Immature natural killer cell (primary cell): ENCODE data around the gene TTC19. TPM values are rescaled to one million over a fixed set of nuclear protein-coding genes. Genes with fewer than 3 reads are reported as not detected.

ENCODE experiments used
- DNase-seq, 3 donors: peaks; one replicate each; pipeline ENCODE4 v3.0.0; 2022; ENCODE audit warnings: mixed read lengths in 1 of 3
- H3K27ac Mint-ChIP-seq, 6 donors: one replicate each; pipeline ENCODE4 v1.8.0; 2020; ENCODE audit warnings: mixed read lengths in 6 of 6, mild to moderate bottlenecking in 5 of 6, inconsistent platforms in 4 of 6, moderate library complexity in 3 of 6
- H3K27me3 Mint-ChIP-seq, 3 donors: one replicate each; pipeline ENCODE4 v1.8.0; 2020 to 2021; ENCODE audit warnings: low read depth in 3 of 3, mild to moderate bottlenecking in 3 of 3, mixed read lengths in 3 of 3, moderate library complexity in 3 of 3, inconsistent platforms in 1 of 3
- H3K36me3 Mint-ChIP-seq, 3 donors: one replicate each; pipeline ENCODE4 v1.8.0; 2020; ENCODE audit warnings: mixed read lengths in 3 of 3, inconsistent platforms in 2 of 3, mild to moderate bottlenecking in 2 of 3
- H3K4me1 Mint-ChIP-seq, 2 donors: one replicate each; pipeline ENCODE4 v1.8.0; 2020; ENCODE audit warnings: inconsistent platforms in 2 of 2, mild to moderate bottlenecking in 2 of 2, mixed read lengths in 2 of 2, moderate library complexity in 1 of 2
- H3K4me3 Mint-ChIP-seq, 5 donors: one replicate each; pipeline ENCODE4 v1.8.0; 2020; ENCODE audit warnings: mild to moderate bottlenecking in 5 of 5, mixed read lengths in 5 of 5, inconsistent platforms in 3 of 5, moderate library complexity in 3 of 5
- H3K9me3 Mint-ChIP-seq, 6 donors: one replicate each; pipeline ENCODE4 v1.8.0; 2020; ENCODE audit warnings: mild to moderate bottlenecking in 6 of 6, mixed read lengths in 6 of 6, inconsistent platforms in 4 of 6, moderate library complexity in 3 of 6
- polyA plus RNA-seq, 3 donors: library from polyadenylated mRNA; unstranded; fragments of 300-500 nt; fragmentation: Illumina TruSeq; gene quantifications; one replicate each; pipeline ENCODE4 v1.2.3, GENCODE V29; 2021

TTC19 gene
- polyA plus RNA-seq, 3 donors from 2014 or later = 37.1 to 64.6 (median 38.1) TPM

DNA sequence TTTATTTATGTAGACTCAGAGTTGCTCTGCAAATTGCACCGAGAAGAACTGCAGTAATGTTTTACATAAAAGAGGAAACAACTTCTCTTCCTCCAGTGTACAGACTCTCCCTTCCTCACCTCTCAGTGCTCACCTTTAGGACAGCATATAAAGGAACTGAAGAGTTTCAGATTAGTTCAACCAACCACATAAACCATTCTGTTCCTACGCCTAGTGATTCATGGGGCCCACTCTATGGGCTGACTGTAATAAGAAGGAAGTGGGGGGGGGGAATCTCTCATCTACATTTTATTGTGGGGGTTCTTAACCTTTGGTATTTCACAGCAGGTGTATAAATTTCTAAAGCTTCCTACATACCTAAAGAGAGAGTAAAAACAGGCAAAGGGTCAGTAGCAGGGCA, 18.4 kb upstream of the TTC19 start:
- no peaks in the 10 kb centered on the region for H3K4me1 Mint-ChIP-seq
- H3K4me3 Mint-ChIP-seq = no peak overlapping the region
- peaks cover 0 to 4% (median 2%) of the 10 kb centered on the region in 3 donors for H3K27me3 Mint-ChIP-seq
- DNase-seq = no peak
- peaks cover 16 to 52% (median 32%) of the 10 kb centered on the region in 3 donors for H3K36me3 Mint-ChIP-seq
- H3K9me3 Mint-ChIP-seq = no peaks in the 10 kb centered on the region
- H3K27ac Mint-ChIP-seq = peak overlapping the region in 1 of 6 donors; percentile 29

DNA sequence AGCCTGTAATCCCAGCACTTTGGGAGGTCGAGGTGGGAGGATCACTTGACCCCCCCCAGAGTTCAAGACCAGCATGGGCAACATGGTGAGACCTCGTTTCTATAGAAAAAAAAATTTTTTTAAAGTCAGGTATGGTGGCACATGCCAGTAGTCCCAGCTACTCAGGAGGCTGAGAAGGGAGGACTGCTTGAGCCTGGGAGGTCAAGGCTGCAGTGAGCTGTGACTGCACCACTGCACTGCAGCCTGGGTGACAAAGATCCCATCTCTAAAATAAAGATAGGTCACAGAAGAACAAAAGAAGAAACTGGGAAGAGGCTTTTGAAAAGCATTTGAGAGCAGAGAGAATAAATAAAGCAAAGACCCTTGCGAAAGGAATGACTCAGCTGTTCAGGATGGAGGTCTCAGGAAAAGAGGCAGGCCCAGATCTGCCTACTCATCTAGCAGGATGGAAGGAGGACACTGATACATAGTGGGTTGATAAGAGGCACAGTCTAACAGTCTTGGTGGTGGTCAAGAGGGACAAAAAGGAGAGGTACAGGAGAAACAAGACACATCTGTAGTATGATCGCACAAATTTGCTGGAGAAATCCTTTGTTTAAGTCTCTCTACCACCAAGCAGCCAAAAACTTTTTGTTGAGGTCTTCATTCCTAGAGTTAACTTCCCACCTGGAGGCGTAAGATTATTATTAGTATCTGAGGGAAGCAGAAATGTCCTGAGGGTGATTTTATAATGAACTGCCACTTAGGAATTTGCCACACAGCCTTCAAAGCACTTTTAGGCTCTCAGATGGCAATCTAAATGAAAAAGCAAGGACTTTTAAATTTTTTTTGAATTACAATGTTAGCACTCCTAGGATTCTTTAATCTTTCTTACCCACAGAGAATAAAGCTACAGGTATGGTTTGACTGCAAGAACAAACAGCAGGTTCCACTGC, 17.7 kb upstream of the TTC19 start:
- Mint-ChIP-seq H3K9me3 (no peaks in the 10 kb centered on the region), H3K27me3 (peaks cover 0 to 4% (median 2%) of the 10 kb centered on the region in 3 donors), H3K4me3 (no peak overlapping the region), H3K27ac (peak overlapping the region in 3 of 6 donors; percentile 27 to 64 (median 59)), H3K36me3 (peaks cover 21 to 55% (median 29%) of the 10 kb centered on the region in 3 donors), H3K4me1 (no peaks in the 10 kb centered on the region)
- no peak for DNase-seq

DNA sequence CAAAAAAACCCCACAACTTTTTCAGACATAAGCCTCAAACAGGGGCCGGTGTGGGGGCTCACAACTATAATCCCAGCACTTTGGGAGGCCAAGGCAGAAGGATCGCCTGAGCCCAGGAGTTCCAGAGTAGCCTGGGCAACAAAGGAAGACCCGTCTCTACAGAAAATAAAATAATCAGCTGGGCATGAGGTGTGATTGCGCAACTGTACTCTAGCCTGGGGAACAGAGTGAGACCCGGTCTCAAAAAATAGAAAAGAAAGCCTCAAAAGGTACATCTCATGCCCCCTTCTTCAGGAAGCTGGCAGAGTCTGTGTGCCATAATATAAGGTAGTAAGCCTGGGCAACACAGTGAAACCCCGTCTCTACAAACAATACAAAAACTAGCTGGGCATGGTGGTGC, 3.3 kb upstream of the TTC19 start:
- H3K4me3 Mint-ChIP-seq = no peak overlapping the region
- H3K9me3 Mint-ChIP-seq = no peaks in the 10 kb centered on the region
- DNase-seq = no peak
- H3K27me3 Mint-ChIP-seq = peaks cover 2 to 18% (median 5%) of the 10 kb centered on the region in 3 donors
- H3K4me1 Mint-ChIP-seq = peaks cover 23 to 25% of the 10 kb centered on the region in 2 donors
- peaks cover 0 to 6% (median 1%) of the 10 kb centered on the region in 3 donors for H3K36me3 Mint-ChIP-seq
- H3K27ac Mint-ChIP-seq = no peak overlapping the region

DNA sequence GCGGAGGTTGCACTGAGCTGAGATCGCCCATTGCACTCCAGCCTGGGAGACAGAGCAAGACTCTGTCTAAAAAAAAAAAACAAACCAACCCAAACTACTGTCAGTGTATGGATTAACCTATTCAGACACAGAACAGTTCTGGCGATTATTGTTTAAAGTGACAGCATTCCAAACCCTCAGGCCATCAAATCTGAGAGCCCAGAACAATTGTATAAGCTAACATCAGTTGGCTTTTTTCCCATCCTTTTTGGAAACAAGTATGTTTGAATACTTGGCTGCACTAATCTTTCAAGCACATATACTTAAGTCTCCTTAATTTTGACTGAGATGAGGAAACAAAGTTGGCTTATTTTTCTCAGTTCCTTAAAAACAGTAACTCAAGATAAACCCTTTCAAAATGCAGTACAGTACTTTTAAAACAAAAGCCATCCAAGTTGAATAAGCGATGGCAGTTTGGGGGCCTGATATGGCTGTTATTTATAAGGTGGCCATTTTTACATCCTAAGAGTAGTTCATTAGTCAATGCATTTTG, 1.5 kb upstream of the TTC19 start:
- Mint-ChIP-seq H3K27me3 (peaks cover 2 to 16% (median 5%) of the 10 kb centered on the region in 3 donors), H3K9me3 (no peaks in the 10 kb centered on the region), H3K4me1 (peaks cover 33 to 35% of the 10 kb centered on the region in 2 donors), H3K36me3 (peaks cover 0 to 16% (median 0%) of the 10 kb centered on the region in 3 donors), H3K27ac (peak overlapping the region; percentile 97 to 99 (median 98)), H3K4me3 (peak overlapping the region in 4 of 5 donors; percentile 92 to 97 (median 96))
- no peak for DNase-seq

DNA sequence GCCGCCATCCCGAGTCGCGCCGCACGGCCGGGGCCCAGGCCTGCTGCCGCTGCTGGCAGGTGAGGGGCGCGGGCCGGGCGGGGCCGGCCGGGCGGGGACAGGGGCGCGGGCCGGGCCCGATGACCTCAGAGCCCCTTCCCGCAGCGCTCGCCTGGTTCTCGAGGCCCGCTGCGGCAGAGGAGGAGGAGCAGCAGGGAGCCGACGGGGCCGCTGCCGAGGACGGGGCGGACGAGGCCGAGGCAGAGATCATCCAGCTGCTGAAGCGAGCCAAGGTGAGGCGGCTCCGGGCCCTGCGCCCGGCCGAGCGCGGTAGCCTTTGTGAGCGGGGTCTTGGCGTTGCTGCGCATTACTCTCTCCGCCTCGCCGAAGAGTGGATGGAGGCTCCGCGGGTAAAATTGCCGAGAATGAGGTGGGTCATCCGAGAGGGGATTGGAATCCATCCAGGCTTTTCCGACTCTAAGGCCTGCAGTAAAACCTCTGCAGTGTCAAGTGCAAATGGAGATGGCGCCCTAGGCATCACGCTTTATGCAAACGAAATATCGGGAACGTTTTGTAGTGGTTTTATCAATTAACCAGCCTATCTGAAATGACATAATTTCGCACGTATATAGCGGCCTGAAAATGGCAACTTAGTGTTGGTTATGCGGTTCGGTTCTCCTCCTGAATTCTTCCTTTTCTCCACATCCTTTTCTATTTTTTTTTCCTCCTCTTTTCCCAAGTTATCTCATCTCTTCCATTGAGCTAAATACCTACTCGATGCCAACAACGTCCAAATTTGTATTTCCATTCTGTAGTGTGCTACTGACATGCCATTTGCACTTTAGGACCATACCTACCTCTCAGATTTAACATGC, 577 bp downstream of the TTC19 start:
- Mint-ChIP-seq H3K36me3 (peaks cover 3 to 25% (median 5%) of the 10 kb centered on the region in 3 donors), H3K27ac (peak overlapping the region; percentile 92 to 98 (median 94)), H3K9me3 (no peaks in the 10 kb centered on the region), H3K4me1 (peaks cover 33 to 35% of the 10 kb centered on the region in 2 donors), H3K27me3 (peaks cover 2 to 18% (median 5%) of the 10 kb centered on the region in 3 donors), H3K4me3 (peak overlapping the region; percentile 85 to 91 (median 88))
- DNase-seq = no peak

DNA sequence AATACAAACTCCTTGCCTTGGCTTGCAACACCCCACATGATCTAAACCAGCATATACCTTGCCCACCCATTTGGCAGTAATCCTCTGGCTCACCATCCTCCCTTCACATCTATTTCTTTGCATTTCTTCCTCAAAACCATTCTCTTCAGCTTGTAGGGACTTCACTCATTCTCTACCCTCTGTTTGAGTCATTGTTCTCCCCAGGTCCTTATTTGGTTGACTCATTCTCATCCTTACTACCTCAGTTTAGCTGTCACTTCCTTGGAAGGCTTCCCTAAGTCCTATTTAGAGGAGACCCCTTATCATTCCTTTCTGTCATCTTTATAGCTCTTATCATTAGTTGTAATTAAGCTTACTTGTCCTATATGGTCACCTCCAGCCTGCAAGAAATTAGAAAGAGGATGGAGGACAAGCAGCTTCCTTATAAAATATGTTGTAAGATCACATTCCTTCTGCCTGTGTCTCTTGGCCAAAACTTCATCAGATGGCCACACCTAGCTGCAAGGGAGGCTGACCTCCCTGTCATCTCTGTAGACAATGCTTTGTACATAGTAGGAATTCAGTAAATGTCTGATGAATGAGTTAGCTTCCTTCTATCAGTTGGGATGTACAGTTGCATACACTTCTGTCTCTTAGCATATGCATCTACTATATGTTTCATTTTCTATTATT, 1.7 kb downstream of the TTC19 start:
- H3K36me3 Mint-ChIP-seq = peaks cover 3 to 30% (median 5%) of the 10 kb centered on the region in 3 donors
- H3K4me3 Mint-ChIP-seq = peak overlapping the region; percentile 85 to 91 (median 88)
- no peak for DNase-seq
- peaks cover 33 to 35% of the 10 kb centered on the region in 2 donors for H3K4me1 Mint-ChIP-seq
- no peaks in the 10 kb centered on the region for H3K9me3 Mint-ChIP-seq
- H3K27me3 Mint-ChIP-seq = peaks cover 2 to 18% (median 5%) of the 10 kb centered on the region in 3 donors
- peak overlapping the region; percentile 92 to 98 (median 94) for H3K27ac Mint-ChIP-seq

DNA sequence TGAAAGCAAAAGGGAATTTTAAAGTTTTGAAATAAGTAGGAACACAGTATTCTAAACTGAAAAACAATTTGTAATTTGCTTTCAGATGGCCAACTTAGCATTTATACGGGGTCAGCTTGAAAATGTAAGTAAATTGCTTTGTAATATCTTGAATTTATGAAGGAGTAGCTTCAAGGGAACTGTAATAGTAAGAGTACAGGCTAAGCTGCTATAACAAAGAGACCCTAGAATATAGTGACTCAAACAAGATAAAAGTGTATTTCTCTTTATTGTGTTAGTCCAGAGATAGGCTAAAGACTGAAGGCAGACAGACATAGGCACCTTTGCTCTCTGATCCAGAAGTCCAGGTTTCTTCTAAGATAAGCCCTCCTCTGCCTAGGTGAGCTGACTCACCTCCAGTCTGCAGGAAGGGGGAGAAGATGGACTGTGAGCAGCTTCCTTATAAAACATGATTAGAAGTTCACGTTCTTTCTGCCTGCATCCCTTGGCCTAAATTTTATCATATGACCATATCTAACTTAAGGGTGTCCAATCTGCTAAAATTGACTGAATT, 3.2 kb downstream of the TTC19 start:
- peaks cover 5 to 18% (median 5%) of the 10 kb centered on the region in 3 donors for H3K27me3 Mint-ChIP-seq
- no peaks in the 10 kb centered on the region for H3K9me3 Mint-ChIP-seq
- no peak overlapping the region for H3K27ac Mint-ChIP-seq
- H3K4me1 Mint-ChIP-seq = peaks cover 29 to 35% of the 10 kb centered on the region in 2 donors
- no peak overlapping the region for H3K4me3 Mint-ChIP-seq
- no peak for DNase-seq
- peaks cover 3 to 43% (median 9%) of the 10 kb centered on the region in 3 donors for H3K36me3 Mint-ChIP-seq

DNA sequence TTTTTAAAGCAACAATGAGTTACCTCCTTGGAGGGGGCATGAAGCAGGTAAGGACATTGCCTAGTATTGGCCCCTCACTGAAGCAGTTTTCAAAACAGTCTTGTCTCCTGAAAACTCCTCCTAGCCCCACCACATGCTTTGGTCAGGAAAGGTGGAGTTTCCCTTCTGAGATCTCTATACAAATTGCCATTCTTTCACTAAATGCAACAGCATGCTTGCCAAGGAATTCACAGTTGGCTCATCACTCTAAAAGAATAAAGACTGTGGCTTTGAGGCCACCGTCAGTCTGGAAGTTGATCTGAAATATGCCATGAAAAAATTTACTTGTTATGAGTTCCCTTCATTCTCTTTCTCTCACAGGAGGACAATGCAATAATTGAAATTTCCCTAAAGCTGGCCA, 4.2 kb downstream of the TTC19 start:
- H3K4me1 Mint-ChIP-seq = peaks cover 28 to 29% of the 10 kb centered on the region in 2 donors
- peaks cover 5 to 12% (median 5%) of the 10 kb centered on the region in 3 donors for H3K27me3 Mint-ChIP-seq
- H3K9me3 Mint-ChIP-seq = no peaks in the 10 kb centered on the region
- H3K4me3 Mint-ChIP-seq = no peak overlapping the region
- H3K36me3 Mint-ChIP-seq = peaks cover 13 to 53% (median 20%) of the 10 kb centered on the region in 3 donors
- no peak for DNase-seq
- peak overlapping the region in 1 of 6 donors; percentile 63 for H3K27ac Mint-ChIP-seq

DNA sequence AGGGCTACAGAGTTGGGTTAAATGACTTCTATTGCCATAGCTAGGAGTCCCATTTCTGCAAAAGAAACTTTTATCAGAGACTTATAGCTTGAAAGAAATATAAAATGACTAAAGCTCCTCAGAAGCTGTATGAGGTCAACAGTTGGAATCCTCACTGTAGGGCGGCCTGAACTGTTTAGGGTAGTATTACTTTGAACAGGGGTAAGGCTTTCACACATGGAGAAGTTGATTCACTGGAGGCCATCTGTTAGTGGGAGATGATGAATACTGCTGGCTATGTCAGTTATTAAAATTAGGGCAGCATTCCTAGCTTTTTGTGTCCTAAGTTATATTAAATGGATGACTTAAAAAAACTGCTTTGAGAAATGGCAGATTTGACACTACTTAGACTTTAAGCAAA, 6.0 kb downstream of the TTC19 start:
- DNase-seq = no peak
- Mint-ChIP-seq H3K4me3 (no peak overlapping the region), H3K27ac (no peak overlapping the region), H3K4me1 (peaks cover 16 to 18% of the 10 kb centered on the region in 2 donors), H3K27me3 (peaks cover 0 to 5% (median 3%) of the 10 kb centered on the region in 3 donors), H3K36me3 (peaks cover 16 to 55% (median 23%) of the 10 kb centered on the region in 3 donors), H3K9me3 (no peaks in the 10 kb centered on the region)

DNA sequence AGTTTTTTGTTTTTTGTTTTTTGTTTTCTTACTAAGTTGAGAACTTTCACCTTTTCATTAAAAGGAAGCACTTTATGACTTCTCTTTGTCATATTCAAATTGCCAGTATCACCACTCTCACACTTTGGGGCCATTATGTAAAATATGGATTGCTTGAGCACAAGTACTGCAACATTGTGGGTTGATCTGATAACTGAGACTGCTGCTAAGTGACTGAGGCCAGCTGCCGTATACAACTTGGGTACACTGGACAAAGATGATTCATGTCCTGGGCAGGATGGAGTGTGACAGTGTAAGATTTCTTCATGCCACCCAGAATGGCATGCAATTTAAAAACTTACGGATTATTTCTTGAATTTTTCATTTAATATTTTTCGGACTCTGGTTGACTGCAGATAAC, 7.8 kb downstream of the TTC19 start:
- no peak overlapping the region for H3K4me3 Mint-ChIP-seq
- peak overlapping the region in 2 of 6 donors; percentile 4 to 41 for H3K27ac Mint-ChIP-seq
- peaks cover 16 to 53% (median 23%) of the 10 kb centered on the region in 3 donors for H3K36me3 Mint-ChIP-seq
- peaks cover 0 to 2% of the 10 kb centered on the region in 2 donors for H3K4me1 Mint-ChIP-seq
- H3K9me3 Mint-ChIP-seq = no peaks in the 10 kb centered on the region
- peaks cover 0 to 6% (median 6%) of the 10 kb centered on the region in 3 donors for H3K27me3 Mint-ChIP-seq
- no peak for DNase-seq

DNA sequence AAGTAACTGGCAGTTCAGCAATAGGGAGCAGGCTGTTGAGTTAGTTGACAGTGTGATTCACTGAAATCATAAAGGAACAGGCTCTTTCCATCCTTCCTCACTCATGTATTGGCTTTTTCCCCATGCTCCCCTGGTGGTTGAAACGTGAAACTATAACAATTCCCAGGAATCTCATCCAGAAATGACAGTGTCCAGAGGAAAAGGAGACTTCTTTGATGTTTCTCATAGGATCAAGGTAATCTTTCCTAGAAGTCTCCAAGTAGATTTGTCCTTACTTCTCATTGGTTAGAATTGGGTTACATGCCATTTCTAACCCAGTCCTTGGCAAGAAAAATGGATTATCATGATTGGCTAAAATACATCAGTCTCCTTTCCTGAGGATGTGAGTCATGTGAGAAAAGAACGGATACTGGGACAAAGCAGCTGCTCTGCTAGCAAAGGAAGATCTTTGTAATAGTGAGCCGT, 14.4 kb downstream of the TTC19 start:
- Mint-ChIP-seq H3K9me3 (no peaks in the 10 kb centered on the region), H3K4me1 (no peaks in the 10 kb centered on the region), H3K36me3 (peaks cover 7 to 13% (median 11%) of the 10 kb centered on the region in 3 donors), H3K27ac (no peak overlapping the region), H3K4me3 (no peak overlapping the region), H3K27me3 (peaks cover 0 to 5% (median 3%) of the 10 kb centered on the region in 3 donors)
- DNase-seq = no peak

DNA sequence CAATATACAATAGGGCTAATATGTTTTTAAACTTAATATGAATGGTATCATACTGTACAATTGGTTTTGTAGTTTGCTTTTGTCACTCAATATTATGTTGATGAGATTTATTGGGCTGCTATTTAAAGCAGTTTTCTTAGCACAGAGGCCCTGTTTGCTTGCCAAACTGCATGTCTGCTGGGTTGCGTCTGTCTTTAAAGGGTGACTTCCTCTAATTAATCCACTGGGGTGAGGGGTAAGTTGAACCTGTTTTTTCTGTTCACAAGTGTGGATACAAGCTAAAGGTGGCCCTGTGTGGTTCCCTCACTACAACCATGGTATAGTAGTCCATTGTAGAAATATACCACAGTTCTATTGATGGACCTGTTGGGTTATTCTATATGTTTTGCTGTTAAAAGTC, 19.7 kb downstream of the TTC19 start:
- Mint-ChIP-seq H3K36me3 (peaks cover 3 to 12% (median 8%) of the 10 kb centered on the region in 3 donors), H3K9me3 (no peaks in the 10 kb centered on the region), H3K27me3 (peaks cover 0 to 2% (median under 1%) of the 10 kb centered on the region in 3 donors), H3K27ac (no peak overlapping the region), H3K4me3 (no peak overlapping the region), H3K4me1 (peaks cover 7 to 10% of the 10 kb centered on the region in 2 donors)
- DNase-seq = no peak
